Measurements from ENCODE around the gene OR2AG1.
"Not testable (repeated sequence)": the region's sequence is repeated elsewhere in the genome, so short reads cannot be mapped to it uniquely, and the experiment has no call there.

OR2AG1 gene

GRCh38 chr11:6794639-6795038 lies 11.8 kb downstream of the OR2AG1 start:
- DNase-seq, result no peak

- no peak for DNase-seq
Observed at GRCh38 chr11:6799402-6799801, 16.6 kb downstream of the OR2AG1 start, which contains the start of gene OR6A2. Gene OR6A2 (minus strand): TSS chr11:6799689. CDS start chr11:6795708, 3,981 bp downstream.

DNA sequence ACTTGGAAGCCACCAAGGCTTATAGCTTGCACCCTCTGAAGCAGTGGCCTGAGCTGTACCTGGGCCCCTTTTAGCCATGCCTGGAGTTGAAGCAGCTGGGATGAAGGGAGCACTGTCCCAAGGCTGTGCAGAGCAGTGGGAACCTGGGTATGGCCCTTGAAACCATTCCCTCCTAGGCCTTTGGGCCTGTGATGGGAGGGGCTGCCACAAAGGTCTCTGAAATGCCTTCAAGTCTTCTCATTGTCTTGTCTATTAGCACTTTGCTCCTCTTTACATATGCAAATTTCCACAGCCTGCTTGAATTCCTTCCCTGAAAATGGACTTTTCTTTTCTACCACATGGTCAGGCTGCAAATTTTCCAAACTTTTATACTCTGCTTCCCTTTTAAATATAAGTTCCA lies 18.3 kb downstream of the OR2AG1 start:
- DNase-seq, result not testable (repeated sequence)

DNA sequence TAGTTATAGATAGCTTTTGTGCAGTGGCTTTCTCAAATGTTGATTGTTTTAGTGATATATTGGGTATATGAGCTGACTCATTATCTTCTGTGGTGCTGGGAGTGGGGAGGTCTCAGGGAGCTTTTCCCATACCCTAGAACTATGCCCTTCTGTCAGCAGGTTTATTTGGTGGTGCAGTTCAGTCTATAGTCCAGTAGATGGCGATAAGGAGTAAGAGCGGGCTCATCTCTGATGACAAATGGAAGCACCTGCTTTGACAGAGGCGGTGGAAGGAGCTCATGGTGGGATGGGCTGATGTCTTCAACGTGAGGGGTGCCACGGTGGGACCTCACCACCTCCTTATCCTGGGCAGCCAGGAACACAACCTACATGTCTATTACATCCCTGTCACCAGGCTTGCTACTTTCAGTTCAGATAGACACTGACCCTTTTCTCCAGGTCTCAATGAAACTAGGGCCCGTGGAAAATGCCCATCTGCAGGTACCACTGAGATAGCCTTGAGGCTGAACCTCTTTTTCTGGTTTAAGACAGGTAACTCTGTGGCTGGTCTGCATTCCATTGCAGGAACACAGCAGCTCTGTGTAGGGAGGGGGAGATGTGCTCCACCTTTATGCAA lies 29.7 kb downstream of the OR2AG1 start:
- peak; percentile 63 for DNase-seq

DNA sequence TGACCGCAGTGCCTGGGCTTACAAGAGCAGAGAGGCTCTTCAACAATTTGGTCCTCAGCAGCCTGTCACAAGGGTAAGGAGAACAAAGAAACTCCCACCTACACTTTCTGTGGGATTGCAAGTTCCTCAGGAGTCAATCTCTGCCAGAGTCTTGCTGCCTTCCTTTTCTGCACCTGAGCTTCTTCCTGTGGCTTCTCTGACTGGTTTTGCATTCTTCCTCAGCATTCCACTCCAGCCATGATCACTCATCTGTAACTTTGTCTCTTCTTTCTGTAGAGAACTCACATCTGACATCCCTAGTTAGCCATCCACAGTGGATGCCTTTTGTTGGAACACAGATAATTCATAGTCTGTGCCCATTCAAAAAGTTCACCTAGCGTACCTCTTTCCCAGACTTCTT lies 30.8 kb downstream of the OR2AG1 start:
- DNase-seq, result peak; percentile 71

DNA sequence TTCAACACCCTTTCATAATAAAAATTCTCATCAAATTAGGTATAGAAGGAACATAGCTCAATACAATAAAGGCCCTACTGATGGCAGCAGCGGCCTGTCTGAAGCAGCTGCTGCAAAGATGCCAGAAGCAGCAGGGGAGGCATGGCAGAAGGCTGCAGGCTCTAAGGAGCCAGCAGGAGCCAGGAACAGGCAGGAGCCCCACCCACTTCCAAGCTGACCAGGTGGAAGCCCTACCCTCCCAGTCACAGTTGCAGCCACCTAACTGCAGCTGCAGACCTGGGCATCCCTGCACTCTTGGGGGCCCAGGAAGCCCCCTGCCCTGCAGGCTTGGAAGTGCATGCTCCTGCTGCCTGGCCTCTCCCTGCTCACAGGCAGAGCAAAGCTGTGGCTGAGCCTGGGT lies 34.9 kb downstream of the OR2AG1 start:
- DNase-seq, result no peak

DNA sequence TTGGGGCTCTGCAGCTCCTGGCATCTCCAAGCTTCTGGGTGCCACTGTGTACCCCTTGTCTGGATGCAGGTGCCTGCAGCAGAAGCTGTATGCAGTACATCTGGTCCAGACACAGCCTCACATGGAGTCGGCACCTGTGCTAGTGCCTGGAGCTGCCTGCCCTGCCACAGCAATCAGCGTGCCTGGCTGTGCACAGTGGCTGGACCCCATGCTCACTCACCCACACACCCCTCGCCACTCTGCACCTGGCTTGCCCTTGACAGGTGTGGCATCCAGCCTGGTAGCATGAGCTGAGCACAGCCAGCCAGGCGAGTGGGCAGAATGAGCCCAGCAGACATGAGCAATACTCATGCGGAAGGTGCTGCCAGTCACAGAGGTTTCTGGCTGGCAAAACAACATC lies 36.1 kb downstream of the OR2AG1 start:
- no peak for DNase-seq

GRCh38 chr11:6824136-6824823 lies 41.5 kb downstream of the OR2AG1 start:
- no peak for DNase-seq

DNA sequence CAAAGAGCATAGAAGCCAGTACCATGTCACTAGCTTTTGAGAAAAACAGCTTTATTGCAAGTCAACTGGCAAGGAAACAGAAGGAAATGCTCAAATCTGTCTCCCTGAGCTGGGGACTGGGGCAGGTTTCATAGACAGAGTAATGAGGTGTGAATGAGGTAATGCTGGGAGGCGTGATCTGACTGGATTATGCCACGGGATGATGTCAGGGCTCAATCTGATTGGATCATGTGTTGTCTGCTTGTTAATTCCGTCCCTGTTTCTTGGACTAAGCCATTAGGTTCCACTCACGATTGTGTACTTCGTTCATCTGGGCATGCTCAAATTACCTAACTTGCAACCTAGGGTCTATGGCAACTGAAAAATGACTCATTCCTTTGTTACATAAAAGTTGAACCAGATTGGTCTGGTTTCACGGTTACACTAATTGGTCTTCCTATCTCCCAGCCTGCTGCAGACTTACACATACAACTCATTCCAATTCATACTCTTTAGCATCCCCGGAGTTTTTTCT lies 42.5 kb downstream of the OR2AG1 start:
- DNase-seq, result no peak

DNA sequence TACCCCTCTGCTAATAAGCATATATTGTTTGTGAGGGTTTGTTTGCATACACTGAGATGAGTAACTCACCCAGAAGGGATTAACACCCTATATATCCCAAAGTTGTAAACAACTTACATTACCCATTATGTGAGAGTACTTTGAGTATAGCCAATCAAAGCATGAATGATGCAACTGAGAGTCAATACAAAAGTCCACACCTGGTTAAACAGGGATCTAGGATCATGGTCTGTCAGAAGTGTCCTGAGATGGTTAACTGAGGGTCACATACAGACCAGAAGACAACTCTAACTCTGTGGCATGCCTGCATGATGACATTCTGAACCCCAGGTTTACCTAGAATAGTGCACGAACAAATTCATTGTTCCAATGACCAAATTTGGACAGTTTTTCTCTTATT lies 45.3 kb downstream of the OR2AG1 start:
- DNase-seq, result no peak

DNA sequence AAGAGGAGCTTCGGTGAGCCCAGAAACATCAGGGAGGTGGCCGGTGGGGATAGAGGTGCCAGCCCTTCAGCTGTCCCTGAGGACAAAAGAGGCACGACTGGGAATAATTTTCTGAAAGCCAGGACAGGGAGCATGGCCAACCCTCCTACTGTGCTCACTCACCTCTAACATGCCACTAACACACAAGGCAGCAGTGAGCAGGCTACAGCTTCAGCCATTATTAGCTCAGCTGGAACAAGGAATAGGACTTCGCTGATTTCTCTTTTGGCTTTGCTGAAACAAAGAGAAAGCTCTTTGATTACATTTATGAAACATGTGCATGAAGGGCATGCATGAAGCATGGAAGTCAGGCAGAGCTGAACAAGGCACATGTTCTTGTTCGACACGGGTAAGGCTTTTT lies 50.5 kb downstream of the OR2AG1 start:
- no peak for DNase-seq

DNA sequence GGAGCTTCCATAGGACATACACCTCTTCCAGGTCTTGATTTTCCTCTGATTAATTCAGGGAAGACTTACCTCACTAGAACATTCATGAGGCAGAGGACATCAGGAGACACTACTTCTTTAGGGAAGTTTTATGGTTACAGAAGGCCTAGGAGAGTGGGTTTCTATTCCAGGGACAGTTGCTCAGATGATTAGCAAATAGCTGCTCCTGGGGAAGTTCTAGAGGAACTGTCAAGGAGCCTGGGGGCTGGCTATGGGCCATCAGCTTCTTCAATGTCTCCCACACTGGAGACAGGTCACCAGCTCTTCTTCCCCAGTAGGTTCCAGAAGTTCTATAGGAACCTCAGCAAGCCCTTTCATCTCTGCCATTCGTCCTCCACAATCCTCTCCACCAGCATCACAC lies 51.2 kb downstream of the OR2AG1 start:
- no peak for DNase-seq

Measured in kidney glomerular epithelial cell (primary cell).